ENCODE data around the gene FHIT. TPM values are rescaled to one million over a fixed set of nuclear protein-coding genes. Genes with fewer than 3 reads are reported as not detected.

Gene FHIT
- total and polyA plus RNA-seq, 7 donors = 0.98 to 10.4 (median 4.0) TPM

- H3K9me3 ChIP-seq = no peaks in the 10 kb centered on the region
- no peak for TF ChIP-seq CTCF (IDR thresholded peaks at IDR 0.05)
- WGBS, 3 donors = 92 to 97% (median 94%) methylated on average over 3 of the region's 3 CpGs
- no peak overlapping the region for H3K27ac ChIP-seq
- no peaks in the 10 kb centered on the region for H3K27me3 ChIP-seq (ENCODE audit: insufficient read depth in 3 of 3, low read length in 2 of 3)
- peaks cover 0 to 2% of the 10 kb centered on the region in 2 donors for H3K36me3 ChIP-seq (ENCODE audit: insufficient read depth in 1 of 2, low read depth in 1 of 2)
- H3K4me3 ChIP-seq = no peak overlapping the region
- intact Hi-C loops (cut with DNase I) = no loop called here
- ATAC-seq = no peak
- no peaks in the 10 kb centered on the region for H3K4me1 ChIP-seq
- DNase-seq = no peak
These were observed 83.0 kb downstream of the FHIT start for GRCh38 chr3:61168286-61168685.

- Histone ChIP-seq H3K4me3 (no peak overlapping the region), H3K27ac (no peak overlapping the region), H3K27me3 (ENCODE audit: insufficient read depth in 3 of 3, low read length in 2 of 3) (no peaks in the 10 kb centered on the region), H3K9me3 (no peaks in the 10 kb centered on the region), H3K4me1 (no peaks in the 10 kb centered on the region), H3K36me3 (ENCODE audit: insufficient read depth in 1 of 2, low read depth in 1 of 2) (peaks cover 0 to 2% of the 10 kb centered on the region in 2 donors)
- TF ChIP-seq CTCF (IDR thresholded peaks at IDR 0.05) = no peak
- no peak for ATAC-seq
- intact Hi-C loops (cut with DNase I) = no loop called here
- 86 to 93% (median 92%) methylated on average over 2 of the region's 2 CpGs for WGBS, 3 donors
- DNase-seq = no peak
These were observed 88.3 kb downstream of the FHIT start for GRCh38 chr3:61162965-61163364.

- ATAC-seq = no peak
- no peaks in the 10 kb centered on the region for H3K9me3 ChIP-seq
- H3K4me3 ChIP-seq = no peak overlapping the region
- H3K27me3 ChIP-seq (ENCODE audit: insufficient read depth in 3 of 3, low read length in 2 of 3) = no peaks in the 10 kb centered on the region
- no peak for DNase-seq
- intact Hi-C loops (cut with DNase I) = no loop called here
- TF ChIP-seq CTCF (IDR thresholded peaks at IDR 0.05) = no peak
- no peak overlapping the region for H3K27ac ChIP-seq
- H3K36me3 ChIP-seq (ENCODE audit: insufficient read depth in 1 of 2, low read depth in 1 of 2) = no peaks in the 10 kb centered on the region
- H3K4me1 ChIP-seq = no peaks in the 10 kb centered on the region
These were observed 92.6 kb downstream of the FHIT start for GRCh38 chr3:61158667-61159066.

- Histone ChIP-seq H3K9me3 (no peaks in the 10 kb centered on the region), H3K27me3 (ENCODE audit: insufficient read depth in 3 of 3, low read length in 2 of 3) (no peaks in the 10 kb centered on the region), H3K36me3 (ENCODE audit: insufficient read depth in 1 of 2, low read depth in 1 of 2) (no peaks in the 10 kb centered on the region), H3K4me1 (no peaks in the 10 kb centered on the region), H3K27ac (no peak overlapping the region), H3K4me3 (no peak overlapping the region)
- ATAC-seq = no peak
- 80 to 83% (median 82%) methylated on average over 4 of the region's 4 CpGs for WGBS, 3 donors
- DNase-seq = no peak
- TF ChIP-seq CTCF (IDR thresholded peaks at IDR 0.05) = no peak
- intact Hi-C loops (cut with DNase I) = no loop called here
These were observed 93.0 kb downstream of the FHIT start for GRCh38 chr3:61158216-61158615.

- TF ChIP-seq CTCF (IDR thresholded peaks at IDR 0.05) = no peak
- Histone ChIP-seq H3K4me1 (no peaks in the 10 kb centered on the region), H3K9me3 (no peaks in the 10 kb centered on the region), H3K36me3 (ENCODE audit: insufficient read depth in 1 of 2, low read depth in 1 of 2) (no peaks in the 10 kb centered on the region), H3K27ac (no peak overlapping the region), H3K4me3 (no peak overlapping the region), H3K27me3 (ENCODE audit: insufficient read depth in 3 of 3, low read length in 2 of 3) (no peaks in the 10 kb centered on the region)
- DNase-seq (no peak), ATAC-seq (no peak)
- intact Hi-C loops (cut with DNase I) = no loop called here
These were observed 93.8 kb downstream of the FHIT start for GRCh38 chr3:61157414-61157813.

Measured in psoas muscle (tissue), 8 donors.